SHP77 (cell line): ENCODE results near the gene TUBD1.
A peak's percentile ranks its signal among the peaks of the same experiment; 100 is the strongest.
"Not testable (repeated sequence)": the region's sequence is repeated elsewhere in the genome, so short reads cannot be mapped to it uniquely, and the experiment has no call there.

ENCODE experiments used
- DNase-seq, 2 experiments: peaks; one replicate each; lab custom pipeline; 2025; lab: John Stamatoyannopoulos, UW

Gene TUBD1

GRCh38 chr17:59874376-59874775, 18.4 kb downstream of the TUBD1 start:
- DNase-seq: no peak

GRCh38 chr17:59873414-59873813, 19.3 kb downstream of the TUBD1 start:
- not testable (repeated sequence) for DNase-seq

DNA sequence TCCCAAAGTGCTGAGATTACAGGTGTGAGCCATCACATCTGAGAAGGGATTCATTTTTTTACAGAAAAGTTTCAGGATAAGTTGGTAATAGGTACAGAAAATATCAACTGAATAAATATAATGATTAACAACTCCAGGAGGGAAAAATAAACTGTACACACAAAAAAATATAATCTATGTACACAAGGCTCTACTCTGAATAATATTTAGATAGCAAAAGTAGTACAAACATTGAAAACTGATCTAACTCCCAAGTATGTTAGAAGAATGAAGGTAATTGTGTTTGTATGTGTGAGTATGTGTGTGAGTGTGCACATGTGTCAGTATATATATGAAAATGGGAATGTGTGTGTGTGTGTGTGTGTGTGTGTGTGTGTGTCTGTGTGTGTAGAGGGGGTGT, 20.4 kb downstream of the TUBD1 start:
- no peak for DNase-seq

DNA sequence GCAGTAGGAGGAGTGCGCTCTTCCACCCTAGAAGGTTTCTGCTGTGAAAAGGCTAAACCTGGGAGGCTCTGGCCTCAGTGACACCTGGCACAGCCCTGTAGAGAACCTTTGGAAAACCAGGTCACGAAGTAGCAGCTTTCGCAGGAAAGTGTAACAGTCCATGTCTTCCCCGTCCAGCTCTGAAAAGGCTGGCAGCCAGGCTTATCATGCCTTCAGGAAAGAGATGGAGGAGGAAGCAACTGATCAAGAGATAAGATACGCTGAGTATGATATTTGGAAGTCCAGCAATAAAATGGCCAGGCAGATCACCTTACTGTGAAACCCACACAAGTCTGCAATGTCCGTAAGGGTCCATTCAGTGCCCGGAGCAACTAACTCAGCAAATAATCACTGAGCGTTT, 22.3 kb downstream of the TUBD1 start:
- no peak for DNase-seq

DNA sequence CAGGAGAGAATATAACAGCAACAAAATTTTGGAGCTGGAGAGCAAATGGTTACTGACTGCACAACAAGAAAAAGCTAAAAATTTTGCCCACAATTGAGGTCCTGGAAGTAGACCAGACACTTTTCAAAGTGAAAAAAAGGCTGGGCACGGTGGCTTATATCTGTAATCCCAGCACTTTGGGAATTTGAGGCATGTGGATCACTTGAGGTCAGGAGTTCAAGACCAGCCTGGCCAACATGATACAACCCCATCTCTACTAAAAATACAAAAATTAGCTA, 22.9 kb downstream of the TUBD1 start:
- no peak for DNase-seq

- no peak for DNase-seq
These were observed 29.1 kb downstream of the TUBD1 start for GRCh38 chr17:59863616-59864015.

DNA sequence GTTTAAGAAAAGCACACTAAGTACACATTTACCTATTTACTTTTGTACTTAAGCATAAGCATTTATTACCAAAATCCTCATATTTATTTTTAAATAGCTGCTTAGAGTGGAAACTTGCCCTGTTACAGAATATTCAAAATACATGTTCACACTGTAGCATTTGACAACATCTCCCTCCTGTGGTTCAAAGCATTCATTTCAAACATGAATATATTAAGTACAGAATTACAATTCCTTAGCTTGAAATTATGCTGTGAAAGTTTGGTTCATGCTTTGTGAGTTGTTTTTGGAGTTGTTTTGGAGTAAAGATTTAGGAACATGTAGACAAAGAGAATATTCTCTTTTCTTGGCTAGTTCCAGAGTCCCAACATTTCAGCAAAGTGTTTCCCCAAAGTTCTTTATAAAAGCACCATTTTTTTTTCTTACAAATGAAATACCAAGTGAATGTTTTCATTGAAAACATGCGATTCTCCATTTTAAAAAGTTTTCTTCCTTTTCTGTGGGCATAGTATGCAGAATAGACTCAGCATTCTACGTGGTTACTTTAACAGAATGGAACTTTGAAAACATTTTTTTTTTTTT, 33.2 kb downstream of the TUBD1 start:
- DNase-seq: peak in 1 of 2 experiments; percentile 32

DNA sequence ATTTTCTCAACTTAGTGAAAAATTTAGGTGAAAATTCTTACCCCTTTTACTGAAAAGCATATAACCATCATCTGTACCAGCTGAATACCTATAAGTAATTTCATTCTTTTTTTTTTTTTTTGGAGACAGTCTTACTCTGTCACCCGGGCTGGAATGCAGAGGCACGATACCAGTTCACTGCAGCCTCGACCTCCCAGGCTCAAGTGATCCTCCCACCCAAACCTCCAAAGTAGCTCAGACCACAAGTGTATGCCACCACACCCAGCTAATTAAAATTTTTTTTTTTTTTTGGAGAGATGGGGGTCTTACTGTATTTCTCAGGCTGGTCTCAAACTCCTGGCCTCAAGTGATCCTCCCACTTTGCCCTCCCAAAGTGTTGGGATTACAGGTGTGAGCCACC, 33.8 kb downstream of the TUBD1 start:
- DNase-seq: no peak

DNA sequence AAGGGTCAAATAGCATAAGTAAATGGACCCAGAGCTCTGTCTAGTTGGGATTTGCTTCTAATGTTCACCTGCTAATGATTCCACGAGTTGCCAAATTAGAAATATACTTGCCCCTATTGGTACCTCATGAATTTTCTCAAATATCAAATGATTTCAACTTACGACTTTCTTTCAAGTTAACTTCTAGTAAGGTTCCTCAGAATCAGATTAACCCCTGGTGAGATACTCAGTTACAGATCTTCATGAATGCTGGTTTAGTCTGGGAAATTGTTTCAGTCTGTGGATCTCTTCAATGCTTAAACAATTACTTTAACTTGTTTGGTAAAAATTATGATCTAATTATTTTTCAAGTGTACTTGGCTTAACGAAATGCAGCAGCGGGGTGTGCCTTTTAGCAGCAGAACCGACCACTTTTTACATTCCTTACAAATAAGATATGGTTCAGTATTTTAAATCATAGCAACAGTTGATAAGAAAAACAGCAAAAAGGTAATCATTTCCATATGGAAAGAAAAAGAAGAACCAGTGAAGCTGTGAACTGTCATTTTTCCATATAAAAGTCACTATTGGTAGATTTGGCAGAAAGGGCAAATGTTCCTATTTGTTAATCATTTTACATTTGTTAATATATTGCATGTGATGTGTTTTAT, 34.5 kb downstream of the TUBD1 start:
- no peak for DNase-seq

GRCh38 chr17:59856859-59857794, 35.6 kb downstream of the TUBD1 start:
- DNase-seq: no peak

- DNase-seq: not testable (repeated sequence)
These were observed 38.6 kb downstream of the TUBD1 start for GRCh38 chr17:59853919-59854729.

GRCh38 chr17:59853168-59853918, 39.4 kb downstream of the TUBD1 start:
- peak; percentile 90 to 93 for DNase-seq

GRCh38 chr17:59852847-59853167, 39.9 kb downstream of the TUBD1 start:
- not testable (repeated sequence) for DNase-seq

- DNase-seq: no peak
These were observed 41.0 kb downstream of the TUBD1 start for GRCh38 chr17:59851439-59852375.

- not testable (repeated sequence) for DNase-seq
These were observed 42.4 kb downstream of the TUBD1 start for GRCh38 chr17:59850311-59850710.

DNA sequence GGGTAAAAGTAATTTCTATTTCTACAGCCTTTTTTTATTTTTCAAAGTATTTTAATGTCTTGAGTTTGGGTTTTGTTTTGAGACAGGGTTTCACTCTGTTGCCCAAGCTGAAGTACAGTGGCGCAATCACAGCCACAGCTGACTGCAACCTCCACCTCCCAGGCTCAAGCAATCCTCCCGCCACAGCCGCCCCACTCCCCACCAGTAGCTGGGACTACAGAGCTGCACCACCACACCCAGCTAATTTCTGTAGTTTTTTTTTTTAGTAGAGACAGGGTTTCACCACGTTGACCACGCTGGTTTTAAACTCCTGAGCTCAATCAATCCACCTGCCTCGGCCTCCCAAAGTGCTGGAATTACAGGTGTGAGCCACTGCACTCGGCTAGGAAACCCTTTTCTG, 44.0 kb downstream of the TUBD1 start:
- DNase-seq: no peak

DNA sequence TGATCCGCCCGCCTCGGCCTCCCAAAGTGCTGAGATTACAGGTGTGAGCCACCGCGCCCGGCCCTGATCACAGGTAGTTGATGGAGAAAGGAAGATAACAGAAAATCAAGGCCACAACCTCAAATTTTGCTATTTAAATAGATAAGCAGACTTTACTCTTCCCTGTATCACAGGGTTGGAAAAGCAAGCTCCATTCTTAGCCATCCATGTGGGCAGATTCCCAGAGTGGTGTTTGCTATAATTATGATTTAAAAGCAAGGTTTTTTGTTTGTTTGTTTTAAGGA, 44.4 kb downstream of the TUBD1 start:
- DNase-seq: no peak

DNA sequence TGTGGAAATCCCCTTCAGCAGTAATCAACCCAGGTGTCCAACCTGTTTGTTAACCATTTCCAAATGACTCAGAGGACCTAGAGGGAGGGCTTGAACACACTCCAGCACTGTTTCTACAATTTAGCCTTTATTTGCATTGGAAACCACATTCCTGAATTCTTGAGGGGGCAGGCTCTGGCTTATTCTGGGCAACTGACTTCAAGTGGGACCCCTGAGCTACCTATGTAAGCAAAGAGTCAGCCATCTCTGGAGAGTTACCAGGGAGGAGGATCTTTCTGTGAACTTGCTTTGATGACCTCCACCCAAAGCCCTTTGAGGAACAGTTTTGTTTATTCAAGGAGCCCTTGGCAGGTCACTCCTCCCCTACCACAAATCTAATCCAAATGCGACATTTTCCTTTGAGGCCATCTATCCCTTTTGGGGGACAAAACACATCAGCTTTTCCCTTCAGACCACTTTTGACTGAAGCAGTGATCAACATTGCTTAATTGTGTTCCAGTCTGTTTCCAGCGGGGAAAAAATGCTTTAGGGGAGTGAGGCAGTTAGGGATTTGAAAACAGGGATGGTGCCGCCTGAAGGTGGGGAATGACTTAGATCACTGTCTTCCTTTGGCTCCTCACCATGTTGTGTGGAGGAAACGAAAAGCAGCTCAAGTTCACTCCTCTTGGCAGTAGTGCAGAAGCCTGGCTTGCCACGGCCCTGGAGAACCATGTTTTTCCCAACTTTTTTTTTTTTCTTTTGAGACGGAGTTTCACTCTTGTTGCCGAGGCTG, 46.2 kb downstream of the TUBD1 start:
- peak; percentile 74 to 82 for DNase-seq

DNA sequence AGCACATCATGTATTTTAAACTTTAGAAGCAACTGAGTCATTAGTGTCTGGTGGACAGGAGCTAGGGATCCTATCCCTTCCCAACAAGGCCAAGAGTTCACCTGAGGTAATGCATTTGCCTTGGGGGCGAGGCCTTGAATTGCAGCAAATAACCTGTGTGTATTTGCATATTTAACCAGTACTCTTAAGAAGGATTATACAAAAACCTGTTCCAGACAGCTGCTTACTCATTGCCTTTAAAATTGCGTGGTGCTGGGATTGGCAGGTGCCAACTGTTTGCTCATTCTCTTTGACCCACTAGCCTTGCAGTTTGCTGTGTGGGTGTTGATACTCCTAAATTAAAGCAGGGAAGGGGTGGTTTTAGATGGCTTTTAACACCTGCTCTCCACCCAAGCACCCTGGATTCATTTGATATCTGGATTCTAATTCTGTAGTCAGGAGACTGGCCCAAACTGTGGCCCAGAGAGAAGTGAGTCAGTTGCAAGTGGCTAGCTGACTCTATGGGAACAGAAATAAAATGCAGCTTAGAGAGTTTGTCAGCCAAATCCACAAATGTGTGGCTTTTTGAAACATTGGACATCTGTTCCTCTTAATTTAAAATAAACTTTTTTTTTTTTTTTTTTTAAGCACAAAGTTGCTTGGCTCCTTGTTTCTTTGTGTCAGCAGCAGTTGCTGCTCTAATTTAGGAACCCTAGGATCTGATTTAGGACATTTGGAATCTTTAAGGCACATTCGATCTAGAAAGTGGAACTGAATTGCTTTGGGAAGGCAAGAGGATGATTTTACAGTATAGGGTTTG, 46.9 kb downstream of the TUBD1 start:
- peak; percentile 98 to 99 for DNase-seq
